ENCODE results near the gene PDE3A.

Gene PDE3A

DNA sequence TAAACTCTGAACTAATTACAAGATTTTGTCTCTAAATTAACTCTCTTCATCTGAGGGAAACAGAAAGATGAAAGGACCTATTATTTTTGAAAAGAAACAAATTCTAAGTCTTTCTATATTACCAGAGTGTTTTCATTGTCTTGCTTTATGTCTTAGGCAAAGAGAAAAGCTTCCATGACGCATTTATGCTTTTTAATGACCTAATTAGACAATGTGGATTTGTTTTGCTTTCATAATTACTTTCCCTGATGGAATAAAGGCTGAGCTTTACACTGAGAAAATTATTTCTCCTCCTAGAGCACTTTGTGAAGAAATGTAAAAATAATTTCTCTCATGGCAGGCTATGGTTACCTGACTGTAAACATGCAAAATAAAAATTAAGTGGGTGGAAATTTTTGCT lies 188.8 kb downstream of the PDE3A start:
- H3K36me3 ChIP-seq (ENCODE audit: insufficient read depth, low read length) = no peaks in the 10 kb centered on the region
- no peak overlapping the region for H3K4me3 ChIP-seq (ENCODE audit: low read length)
- H3K4me2 ChIP-seq (ENCODE audit: low read length) = no peak overlapping the region
- H3K9ac ChIP-seq (ENCODE audit: low read depth, low read length) = no peak overlapping the region
- H3K9me3 ChIP-seq (replicated peaks; ENCODE audit: low read length) = no peaks in the 10 kb centered on the region
- peaks cover 4% of the 10 kb centered on the region for H3K4me1 ChIP-seq (ENCODE audit: control insufficient read depth, insufficient read depth, low read length)
- no peaks in the 10 kb centered on the region for H3K27me3 ChIP-seq (ENCODE audit: control insufficient read depth, insufficient read depth, low read length)

DNA sequence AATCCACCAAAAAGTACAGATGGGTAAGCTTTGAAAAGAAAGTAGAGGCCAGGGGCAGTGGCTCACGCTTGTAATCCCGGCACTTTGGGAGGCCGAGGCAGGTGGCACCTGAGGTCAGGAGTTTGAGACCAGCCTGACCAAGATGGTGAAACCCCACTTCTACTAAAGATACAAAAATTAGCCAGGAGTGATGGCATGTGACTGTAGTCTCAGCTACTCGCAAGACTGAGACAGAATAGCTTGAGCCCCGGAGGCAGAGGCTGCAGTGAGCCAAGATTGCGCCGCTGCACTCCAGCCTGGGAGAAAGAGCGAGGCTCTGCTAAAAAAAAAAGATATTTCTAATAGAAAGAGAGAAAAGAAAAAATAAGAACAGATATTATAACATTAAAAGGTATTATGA lies 192.6 kb downstream of the PDE3A start:
- Histone ChIP-seq H3K36me3 (ENCODE audit: insufficient read depth, low read length) (no peaks in the 10 kb centered on the region), H3K4me3 (ENCODE audit: low read length) (no peak overlapping the region), H3K9me3 (replicated peaks; ENCODE audit: low read length) (no peaks in the 10 kb centered on the region), H3K9ac (ENCODE audit: low read depth, low read length) (no peak overlapping the region), H3K27me3 (ENCODE audit: control insufficient read depth, insufficient read depth, low read length) (no peaks in the 10 kb centered on the region), H3K4me2 (ENCODE audit: low read length) (no peak overlapping the region), H3K4me1 (ENCODE audit: control insufficient read depth, insufficient read depth, low read length) (no peaks in the 10 kb centered on the region)

DNA sequence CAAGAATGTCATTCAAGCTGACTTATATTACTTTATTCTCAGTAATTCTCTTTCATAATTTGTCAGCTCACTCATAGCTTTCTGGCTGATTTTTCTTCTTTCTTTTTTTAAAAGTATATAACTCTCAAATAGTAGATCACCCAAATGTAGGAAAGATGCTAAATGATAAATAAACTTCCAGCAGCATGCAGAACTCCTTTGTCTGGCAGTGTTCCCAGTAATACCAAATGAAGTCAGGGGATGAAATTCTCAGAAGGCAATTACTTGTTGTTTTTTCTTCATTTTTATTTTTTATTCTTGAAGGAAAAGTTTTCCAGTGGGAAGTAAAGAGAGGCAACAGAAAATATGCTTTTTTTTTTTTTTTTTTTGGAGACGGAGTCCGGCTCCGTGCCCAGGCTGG lies 193.5 kb downstream of the PDE3A start:
- Histone ChIP-seq H3K9ac (ENCODE audit: low read depth, low read length) (no peak overlapping the region), H3K4me1 (ENCODE audit: control insufficient read depth, insufficient read depth, low read length) (no peaks in the 10 kb centered on the region), H3K36me3 (ENCODE audit: insufficient read depth, low read length) (no peaks in the 10 kb centered on the region), H3K9me3 (replicated peaks; ENCODE audit: low read length) (no peaks in the 10 kb centered on the region), H3K4me3 (ENCODE audit: low read length) (no peak overlapping the region), H3K27me3 (ENCODE audit: control insufficient read depth, insufficient read depth, low read length) (no peaks in the 10 kb centered on the region), H3K4me2 (ENCODE audit: low read length) (no peak overlapping the region)

DNA sequence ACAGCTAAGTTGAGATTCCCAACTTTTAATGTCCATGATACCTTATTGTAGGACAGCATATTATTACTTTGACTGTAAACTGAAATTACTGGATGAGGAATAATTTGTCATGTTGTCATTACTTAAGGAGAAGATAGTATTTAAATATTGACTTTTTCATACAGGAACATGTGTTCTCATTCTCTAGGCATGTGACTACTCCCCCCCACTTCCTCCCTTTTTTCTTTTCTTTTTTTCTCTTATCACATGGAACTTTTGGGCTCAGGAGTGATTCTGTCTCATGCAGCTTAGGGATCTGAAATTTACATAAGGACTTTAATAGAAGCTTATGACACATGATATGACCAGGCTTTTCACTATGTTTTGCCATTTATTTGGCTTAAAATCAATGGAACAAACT lies 199.1 kb downstream of the PDE3A start:
- H3K4me3 ChIP-seq (ENCODE audit: low read length) = no peak overlapping the region
- no peak overlapping the region for H3K4me2 ChIP-seq (ENCODE audit: low read length)
- H3K36me3 ChIP-seq (ENCODE audit: insufficient read depth, low read length) = no peaks in the 10 kb centered on the region
- H3K27me3 ChIP-seq (ENCODE audit: control insufficient read depth, insufficient read depth, low read length) = no peaks in the 10 kb centered on the region
- no peak overlapping the region for H3K9ac ChIP-seq (ENCODE audit: low read depth, low read length)
- H3K9me3 ChIP-seq (replicated peaks; ENCODE audit: low read length) = no peaks in the 10 kb centered on the region
- H3K4me1 ChIP-seq (ENCODE audit: control insufficient read depth, insufficient read depth, low read length) = peaks cover 3% of the 10 kb centered on the region

DNA sequence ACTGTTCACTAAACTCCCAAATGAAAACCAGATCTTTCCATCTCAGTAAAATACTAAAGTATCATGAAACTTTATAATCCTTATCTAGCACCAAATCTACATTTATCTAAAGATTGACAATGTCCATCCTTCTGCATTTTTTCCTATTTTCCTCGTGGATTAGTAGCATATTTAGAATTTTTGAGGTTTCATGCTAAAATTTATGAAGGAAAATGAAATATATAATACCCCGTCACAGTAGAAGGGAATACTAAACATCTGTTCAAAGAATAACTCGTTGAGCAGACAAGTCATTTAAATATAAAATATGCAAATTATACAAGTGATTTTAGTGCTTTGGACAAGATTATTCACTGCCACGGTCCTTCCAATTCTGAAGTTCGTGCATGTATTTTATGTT lies 204.1 kb downstream of the PDE3A start:
- Histone ChIP-seq H3K36me3 (ENCODE audit: insufficient read depth, low read length) (no peaks in the 10 kb centered on the region), H3K9me3 (replicated peaks; ENCODE audit: low read length) (no peaks in the 10 kb centered on the region), H3K9ac (ENCODE audit: low read depth, low read length) (no peak overlapping the region), H3K27me3 (ENCODE audit: control insufficient read depth, insufficient read depth, low read length) (no peaks in the 10 kb centered on the region), H3K4me1 (ENCODE audit: control insufficient read depth, insufficient read depth, low read length) (peaks cover 3% of the 10 kb centered on the region), H3K4me2 (ENCODE audit: low read length) (no peak overlapping the region), H3K4me3 (ENCODE audit: low read length) (no peak overlapping the region)

DNA sequence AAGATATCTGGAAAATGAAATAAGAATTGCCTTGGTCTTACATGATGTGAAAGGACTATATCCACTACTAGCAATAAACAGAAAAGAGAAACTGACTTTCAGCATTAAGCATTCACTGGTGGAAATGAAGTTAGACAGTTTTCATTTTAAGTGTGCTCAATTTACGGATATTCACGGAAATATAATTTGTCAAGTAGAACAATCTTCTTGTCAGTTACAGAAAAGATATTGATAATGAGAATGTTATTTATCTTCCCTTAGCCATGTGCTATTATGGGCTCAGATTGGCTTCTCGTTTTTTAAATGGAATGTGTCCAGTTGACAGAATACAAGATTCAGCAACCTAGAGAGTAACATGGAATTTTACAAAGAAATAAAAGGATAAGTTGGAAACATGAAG lies 208.2 kb downstream of the PDE3A start:
- Histone ChIP-seq H3K4me2 (ENCODE audit: low read length) (no peak overlapping the region), H3K27me3 (ENCODE audit: control insufficient read depth, insufficient read depth, low read length) (no peaks in the 10 kb centered on the region), H3K9ac (ENCODE audit: low read depth, low read length) (no peak overlapping the region), H3K4me3 (ENCODE audit: low read length) (no peak overlapping the region), H3K9me3 (replicated peaks; ENCODE audit: low read length) (no peaks in the 10 kb centered on the region), H3K4me1 (ENCODE audit: control insufficient read depth, insufficient read depth, low read length) (no peaks in the 10 kb centered on the region), H3K36me3 (ENCODE audit: insufficient read depth, low read length) (no peaks in the 10 kb centered on the region)

DNA sequence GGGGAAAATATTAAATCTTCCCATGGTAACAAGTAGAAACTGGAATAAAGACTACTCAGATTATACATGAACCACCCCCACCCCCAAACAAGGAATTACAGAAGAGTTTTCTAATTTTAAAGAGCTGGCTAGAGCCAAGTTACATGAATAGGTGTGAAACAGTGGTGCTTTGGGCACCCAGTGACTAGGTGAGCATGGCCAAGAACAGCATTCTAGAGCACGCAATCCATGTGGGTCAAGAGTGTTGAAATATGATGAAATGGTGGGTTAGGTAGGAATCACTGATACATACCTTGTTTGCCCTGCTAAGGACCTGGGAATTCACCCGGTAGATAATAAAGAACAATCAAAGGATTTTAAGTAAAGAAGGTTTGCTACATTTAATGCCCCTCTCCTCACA lies 208.7 kb downstream of the PDE3A start:
- Histone ChIP-seq H3K27me3 (ENCODE audit: control insufficient read depth, insufficient read depth, low read length) (no peaks in the 10 kb centered on the region), H3K36me3 (ENCODE audit: insufficient read depth, low read length) (no peaks in the 10 kb centered on the region), H3K4me2 (ENCODE audit: low read length) (no peak overlapping the region), H3K4me3 (ENCODE audit: low read length) (no peak overlapping the region), H3K9me3 (replicated peaks; ENCODE audit: low read length) (no peaks in the 10 kb centered on the region), H3K4me1 (ENCODE audit: control insufficient read depth, insufficient read depth, low read length) (no peaks in the 10 kb centered on the region), H3K9ac (ENCODE audit: low read depth, low read length) (no peak overlapping the region)

DNA sequence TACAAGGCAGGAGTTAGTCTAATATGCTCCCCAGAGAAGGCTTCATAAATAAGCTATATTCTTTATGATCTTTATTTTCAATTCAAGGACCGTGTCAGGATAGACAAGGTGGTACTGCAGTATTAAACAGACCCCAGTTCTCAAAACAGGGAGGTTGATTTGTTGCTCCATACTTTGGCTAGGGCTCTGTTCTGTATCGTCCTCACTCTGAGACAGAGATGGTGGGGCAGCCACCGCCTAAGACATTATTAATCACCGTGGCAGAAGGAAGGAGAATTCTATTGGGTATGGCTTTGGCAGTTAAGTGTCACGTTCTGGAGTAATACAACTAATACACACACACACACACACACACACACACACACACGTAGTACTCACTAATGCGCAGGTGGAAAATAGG lies 209.8 kb downstream of the PDE3A start:
- H3K9me3 ChIP-seq (replicated peaks; ENCODE audit: low read length) = no peaks in the 10 kb centered on the region
- no peak overlapping the region for H3K9ac ChIP-seq (ENCODE audit: low read depth, low read length)
- H3K27me3 ChIP-seq (ENCODE audit: control insufficient read depth, insufficient read depth, low read length) = no peaks in the 10 kb centered on the region
- H3K4me2 ChIP-seq (ENCODE audit: low read length) = no peak overlapping the region
- no peaks in the 10 kb centered on the region for H3K36me3 ChIP-seq (ENCODE audit: insufficient read depth, low read length)
- no peak overlapping the region for H3K4me3 ChIP-seq (ENCODE audit: low read length)
- no peaks in the 10 kb centered on the region for H3K4me1 ChIP-seq (ENCODE audit: control insufficient read depth, insufficient read depth, low read length)

DNA sequence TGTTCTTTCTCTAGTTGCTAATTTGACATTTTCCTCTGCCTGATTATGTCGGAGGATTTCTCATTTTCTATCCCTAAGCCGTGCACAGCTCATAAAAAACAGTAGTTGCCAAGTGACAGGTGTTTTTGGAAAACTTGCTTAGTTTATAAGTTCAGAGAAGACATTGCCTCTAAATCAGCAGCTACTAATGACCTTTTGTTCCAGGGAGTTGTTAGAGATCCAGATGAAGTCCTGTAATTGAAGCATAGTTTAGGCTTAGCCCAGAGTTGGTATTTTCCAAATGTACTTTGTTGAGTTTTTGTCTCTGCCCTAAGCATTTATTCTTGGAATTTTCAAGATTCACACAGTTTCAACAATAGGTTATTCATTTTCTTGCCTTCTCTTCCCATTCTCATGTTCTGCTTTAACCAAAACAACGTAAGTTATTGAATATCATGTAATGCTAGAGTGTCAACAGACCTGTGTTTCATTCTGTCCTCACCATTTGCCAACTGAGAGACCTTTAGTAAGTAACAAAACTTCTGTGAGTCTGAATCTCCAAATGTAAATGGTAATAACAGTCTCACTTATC lies 216.8 kb downstream of the PDE3A start:
- H3K4me3 ChIP-seq (ENCODE audit: low read length) = no peak overlapping the region
- H3K9me3 ChIP-seq (replicated peaks; ENCODE audit: low read length) = no peaks in the 10 kb centered on the region
- no peaks in the 10 kb centered on the region for H3K27me3 ChIP-seq (ENCODE audit: control insufficient read depth, insufficient read depth, low read length)
- H3K4me2 ChIP-seq (ENCODE audit: low read length) = no peak overlapping the region
- H3K9ac ChIP-seq (ENCODE audit: low read depth, low read length) = no peak overlapping the region
- no peaks in the 10 kb centered on the region for H3K4me1 ChIP-seq (ENCODE audit: control insufficient read depth, insufficient read depth, low read length)
- no peaks in the 10 kb centered on the region for H3K36me3 ChIP-seq (ENCODE audit: insufficient read depth, low read length)

DNA sequence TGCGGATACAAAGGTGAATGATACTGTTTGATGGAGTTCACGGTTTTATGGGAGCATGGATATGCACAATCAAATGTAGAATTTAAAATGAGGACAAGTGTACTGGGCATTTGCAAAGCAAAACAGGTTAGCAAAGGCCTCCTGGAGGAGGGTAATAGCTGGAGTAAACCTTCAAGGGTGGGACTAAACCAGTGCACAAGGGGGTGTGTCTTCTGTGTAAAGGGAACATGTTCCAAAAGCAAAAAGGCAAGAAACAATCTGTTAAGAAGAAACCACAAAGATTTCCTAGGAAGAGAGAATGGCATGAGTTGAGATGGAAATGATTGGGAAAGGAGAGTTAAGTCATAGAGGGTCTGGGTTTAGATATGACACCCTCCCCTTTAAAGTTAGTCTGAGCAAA lies 217.6 kb downstream of the PDE3A start:
- Histone ChIP-seq H3K9ac (ENCODE audit: low read depth, low read length) (no peak overlapping the region), H3K4me3 (ENCODE audit: low read length) (no peak overlapping the region), H3K4me2 (ENCODE audit: low read length) (no peak overlapping the region), H3K27me3 (ENCODE audit: control insufficient read depth, insufficient read depth, low read length) (no peaks in the 10 kb centered on the region), H3K36me3 (ENCODE audit: insufficient read depth, low read length) (no peaks in the 10 kb centered on the region), H3K9me3 (replicated peaks; ENCODE audit: low read length) (no peaks in the 10 kb centered on the region), H3K4me1 (ENCODE audit: control insufficient read depth, insufficient read depth, low read length) (no peaks in the 10 kb centered on the region)

DNA sequence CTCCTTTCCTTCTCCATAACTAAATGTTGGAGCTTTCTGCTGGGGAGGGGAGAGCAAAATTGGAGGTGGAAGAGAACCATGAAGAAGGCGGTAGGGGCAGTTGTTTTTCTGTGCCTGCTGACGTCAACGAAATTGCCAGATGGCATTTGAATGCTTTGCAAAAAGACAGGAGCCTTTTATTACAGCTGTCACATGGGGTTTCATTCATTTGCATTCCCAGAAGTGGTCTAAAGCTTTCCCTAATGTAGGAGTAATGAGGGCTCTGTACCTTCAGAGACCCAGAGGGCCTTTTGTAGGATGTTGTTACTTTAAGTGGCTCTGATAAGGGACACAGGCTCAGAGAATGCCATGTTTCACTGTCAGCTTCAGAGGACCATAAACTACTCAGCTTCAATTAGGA lies 219.7 kb downstream of the PDE3A start:
- no peaks in the 10 kb centered on the region for H3K36me3 ChIP-seq (ENCODE audit: insufficient read depth, low read length)
- no peak overlapping the region for H3K4me2 ChIP-seq (ENCODE audit: low read length)
- no peaks in the 10 kb centered on the region for H3K27me3 ChIP-seq (ENCODE audit: control insufficient read depth, insufficient read depth, low read length)
- no peaks in the 10 kb centered on the region for H3K9me3 ChIP-seq (replicated peaks; ENCODE audit: low read length)
- no peak overlapping the region for H3K9ac ChIP-seq (ENCODE audit: low read depth, low read length)
- no peaks in the 10 kb centered on the region for H3K4me1 ChIP-seq (ENCODE audit: control insufficient read depth, insufficient read depth, low read length)
- H3K4me3 ChIP-seq (ENCODE audit: low read length) = no peak overlapping the region

DNA sequence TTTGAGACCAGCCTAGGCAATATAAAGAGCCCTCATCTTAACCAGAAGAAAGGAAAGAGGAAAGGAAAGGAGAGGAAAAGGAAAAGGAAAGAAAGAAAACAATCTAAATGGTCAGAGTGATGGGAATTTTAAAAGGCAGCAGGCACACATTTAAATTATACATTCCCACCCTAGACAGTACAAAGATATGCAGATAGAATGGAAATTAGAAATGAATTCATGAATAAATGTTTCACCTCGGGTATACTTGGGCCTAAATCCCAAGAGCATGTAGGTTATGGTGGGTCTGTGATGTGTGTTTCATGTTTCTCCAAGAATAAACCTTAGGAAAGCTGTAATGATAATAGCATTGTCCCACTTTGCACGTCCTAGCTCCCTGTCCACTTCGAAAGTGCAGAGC lies 222.2 kb downstream of the PDE3A start:
- H3K27me3 ChIP-seq (ENCODE audit: control insufficient read depth, insufficient read depth, low read length) = no peaks in the 10 kb centered on the region
- H3K4me2 ChIP-seq (ENCODE audit: low read length) = no peak overlapping the region
- no peaks in the 10 kb centered on the region for H3K36me3 ChIP-seq (ENCODE audit: insufficient read depth, low read length)
- no peak overlapping the region for H3K4me3 ChIP-seq (ENCODE audit: low read length)
- H3K9ac ChIP-seq (ENCODE audit: low read depth, low read length) = no peak overlapping the region
- H3K9me3 ChIP-seq (replicated peaks; ENCODE audit: low read length) = no peaks in the 10 kb centered on the region
- H3K4me1 ChIP-seq (ENCODE audit: control insufficient read depth, insufficient read depth, low read length) = no peaks in the 10 kb centered on the region
